OCI-LY3 (cell line): Measurements from ENCODE around the gene DOK7.

ENCODE experiments used
- H2AFZ ChIP-seq: fragments of 200-600, 300-600 bp; shearing (Covaris generic); 2 replicates; pipeline ENCODE4 v1.6.0; 2014; ENCODE audit warnings: antibody characterized with exemption, low read depth, low read length
- H3K27ac ChIP-seq: fragments of 200-600, 300-600 bp; sonication (generic); 2 replicates; pipeline ENCODE4 v1.5.1; 2014; ENCODE audit warnings: mild to moderate bottlenecking, low read length, moderate library complexity, mixed read lengths
- H3K27me3 ChIP-seq: fragments of 200-600, 300-600 bp; sonication (generic); 2 replicates; pipeline ENCODE4 v1.6.1; 2014; ENCODE audit warnings: low read depth, low read length, mixed read lengths
- H3K36me3 ChIP-seq: fragments of 200-600, 300-600 bp; sonication (generic); replicated peaks from 2 replicates; pipeline ENCODE3; 2014; ENCODE audit warnings: low read depth, low read length, mixed read lengths
- H3K4me1 ChIP-seq: fragments of 300-600, 200-600 bp; sonication (generic); 2 replicates; pipeline ENCODE4 v1.6.1; 2014; ENCODE audit warnings: low read length, mixed read lengths
- H3K4me2 ChIP-seq: fragments of 200-600, 300-600 bp; sonication (generic); 2 replicates; pipeline ENCODE4 v1.6.1; 2014; ENCODE audit warnings: low read length, mixed read lengths
- H3K4me3 ChIP-seq: fragments of 300-600, 200-600 bp; sonication (generic); 2 replicates; pipeline ENCODE4 v1.5.1; 2014; ENCODE audit warnings: antibody characterized with exemption, mild to moderate bottlenecking, low read length, moderate library complexity
- H3K79me2 ChIP-seq: fragments of 300-600, 200-600 bp; shearing (Covaris generic); 2 replicates; pipeline ENCODE4 v1.6.1; 2014; ENCODE audit warnings: mild to moderate bottlenecking, low read length, mixed read lengths
- H3K9ac ChIP-seq: fragments of 300-600, 200-600 bp; shearing (Covaris generic); 2 replicates; pipeline ENCODE4 v1.6.0; 2014; ENCODE audit warnings: mild to moderate bottlenecking, low read length, moderate library complexity
- H3K9me3 ChIP-seq: fragments of 200-600, 300-600 bp; shearing (Covaris generic); 2 replicates; pipeline ENCODE4 v1.6.1; 2014; ENCODE audit warnings: low read length, mixed read lengths; ENCODE audit not compliant: insufficient read depth
- H4K20me1 ChIP-seq: fragments of 200-600, 300-600 bp; sonication (generic); 2 replicates; pipeline ENCODE4 v1.6.1; 2016; ENCODE audit warnings: low read length, mixed read lengths; ENCODE audit not compliant: insufficient read depth
- EZH2phosphoT487 ChIP-seq: fragments of 200-600 bp; shearing (Covaris generic); IDR thresholded peaks from 2 replicates; pipeline ENCODE4 v1.6.1; 2018; ENCODE audit warnings: antibody characterized with exemption, mixed run types, low read depth
- TF ChIP-seq, protein P1 (sequence below): fragments of 200-600, 300-600 bp; sonication (generic); IDR thresholded peaks from 2 replicates; pipeline ENCODE4 v1.5.1; 2014; ENCODE audit warnings: antibody characterized with exemption, low read length, low read depth

Gene DOK7

DNA sequence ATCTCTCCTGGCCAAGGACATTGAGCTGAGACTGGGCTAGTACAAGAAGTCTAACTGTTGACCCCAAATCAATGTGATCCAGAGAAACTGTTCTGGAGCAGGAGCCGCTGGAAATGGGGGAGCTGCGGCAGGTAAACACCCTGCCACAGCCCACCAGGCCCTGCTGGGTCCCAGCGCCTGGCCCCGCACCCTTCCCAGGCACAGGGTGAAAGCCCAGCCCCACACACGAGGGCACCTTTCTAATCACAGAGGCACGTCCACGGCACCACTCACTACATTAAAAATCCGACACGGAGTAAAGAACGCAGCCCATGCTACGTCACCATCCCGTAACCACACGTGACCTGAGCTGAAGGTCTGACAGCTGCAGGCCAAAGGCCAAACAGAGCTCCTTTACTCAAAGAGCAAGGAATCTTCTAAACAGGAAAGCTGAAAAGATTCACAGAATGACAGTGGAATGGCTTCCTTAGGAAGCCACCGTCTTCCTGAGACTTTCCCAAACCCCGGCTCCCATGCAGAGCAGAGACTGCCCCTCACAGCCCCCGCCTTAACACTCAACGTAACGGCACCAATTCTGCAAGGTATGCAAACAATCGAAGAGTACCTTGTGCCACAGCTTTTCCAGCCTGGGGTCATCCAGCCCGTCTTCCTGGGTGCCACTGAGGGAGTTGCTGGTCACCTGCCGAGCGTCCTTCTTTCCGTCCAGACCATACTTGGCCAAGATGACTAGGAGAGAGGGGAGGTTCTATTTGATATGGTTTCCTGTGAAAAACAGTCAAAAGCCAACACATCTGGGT, 56.6 kb downstream of the DOK7 start:
- TF ChIP-seq, protein P1, sequence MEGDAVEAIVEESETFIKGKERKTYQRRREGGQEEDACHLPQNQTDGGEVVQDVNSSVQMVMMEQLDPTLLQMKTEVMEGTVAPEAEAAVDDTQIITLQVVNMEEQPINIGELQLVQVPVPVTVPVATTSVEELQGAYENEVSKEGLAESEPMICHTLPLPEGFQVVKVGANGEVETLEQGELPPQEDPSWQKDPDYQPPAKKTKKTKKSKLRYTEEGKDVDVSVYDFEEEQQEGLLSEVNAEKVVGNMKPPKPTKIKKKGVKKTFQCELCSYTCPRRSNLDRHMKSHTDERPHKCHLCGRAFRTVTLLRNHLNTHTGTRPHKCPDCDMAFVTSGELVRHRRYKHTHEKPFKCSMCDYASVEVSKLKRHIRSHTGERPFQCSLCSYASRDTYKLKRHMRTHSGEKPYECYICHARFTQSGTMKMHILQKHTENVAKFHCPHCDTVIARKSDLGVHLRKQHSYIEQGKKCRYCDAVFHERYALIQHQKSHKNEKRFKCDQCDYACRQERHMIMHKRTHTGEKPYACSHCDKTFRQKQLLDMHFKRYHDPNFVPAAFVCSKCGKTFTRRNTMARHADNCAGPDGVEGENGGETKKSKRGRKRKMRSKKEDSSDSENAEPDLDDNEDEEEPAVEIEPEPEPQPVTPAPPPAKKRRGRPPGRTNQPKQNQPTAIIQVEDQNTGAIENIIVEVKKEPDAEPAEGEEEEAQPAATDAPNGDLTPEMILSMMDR, result no peak
- TF ChIP-seq EZH2phosphoT487, result no peak
- Histone ChIP-seq H3K4me1 (no peaks in the 10 kb centered on the region), H3K9ac (no peak overlapping the region), H2AFZ (no peak overlapping the region), H3K27me3 (no peaks in the 10 kb centered on the region), H3K4me3 (no peak overlapping the region), H3K79me2 (no peaks in the 10 kb centered on the region), H3K36me3 (peaks cover 49% of the 10 kb centered on the region), H3K4me2 (no peak overlapping the region), H3K27ac (no peak overlapping the region), H4K20me1 (peaks cover 3% of the 10 kb centered on the region; the same call in 1 of the 2 replicates), H3K9me3 (no peaks in the 10 kb centered on the region)

- H3K9ac ChIP-seq, result no peak overlapping the region
- peaks cover 3% of the 10 kb centered on the region; the same call in 1 of the 2 replicates for H4K20me1 ChIP-seq
- no peak overlapping the region for H2AFZ ChIP-seq
- H3K27ac ChIP-seq, result no peak overlapping the region
- TF ChIP-seq EZH2phosphoT487, result no peak
- TF ChIP-seq, protein P1, result no peak
- no peaks in the 10 kb centered on the region for H3K9me3 ChIP-seq
- no peaks in the 10 kb centered on the region for H3K79me2 ChIP-seq
- H3K4me3 ChIP-seq, result no peak overlapping the region
- H3K36me3 ChIP-seq, result peaks cover 48% of the 10 kb centered on the region
- no peak overlapping the region for H3K4me2 ChIP-seq
- H3K27me3 ChIP-seq, result no peaks in the 10 kb centered on the region
- H3K4me1 ChIP-seq, result no peaks in the 10 kb centered on the region
These were observed 57.2 kb downstream of the DOK7 start for GRCh38 chr4:3520276-3520675.

DNA sequence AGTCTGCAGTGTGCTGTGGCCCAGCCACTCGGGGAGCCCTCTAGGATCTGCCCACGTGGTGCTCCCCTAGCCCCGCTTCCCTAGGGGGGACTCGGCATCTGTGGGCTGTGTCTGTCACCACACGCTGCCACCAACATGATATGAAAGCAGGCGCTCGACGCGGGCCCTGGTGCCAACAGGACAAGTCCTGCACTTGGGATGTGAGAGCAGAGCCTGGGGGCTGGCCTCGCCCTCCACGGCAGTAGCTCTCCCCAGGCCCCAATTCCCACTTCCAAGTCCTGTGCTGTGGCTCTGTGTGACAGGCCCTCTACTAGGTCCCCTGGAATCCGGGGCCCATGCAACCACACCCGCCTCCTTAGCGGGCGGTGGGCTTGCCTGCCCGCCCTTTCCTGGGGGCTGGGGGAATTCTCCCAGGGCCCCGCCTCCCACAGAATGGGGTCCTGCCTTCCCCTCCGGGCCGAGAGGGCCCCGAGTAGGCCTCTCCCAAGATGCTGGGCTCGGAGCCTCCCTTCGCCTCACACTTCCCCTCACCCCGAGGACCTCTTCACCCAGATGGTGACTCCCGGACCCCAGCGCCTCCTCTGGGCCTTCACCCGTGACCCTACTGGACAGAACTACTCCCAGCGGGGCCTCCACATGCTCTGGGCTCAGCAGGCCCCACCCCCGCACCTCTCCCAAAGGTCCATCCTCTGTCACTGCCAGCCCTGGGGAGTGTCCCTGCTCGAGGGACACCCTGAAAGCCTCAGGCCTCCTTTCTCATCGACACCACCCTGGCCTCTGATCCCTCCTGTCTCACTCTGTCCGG, 57.9 kb downstream of the DOK7 start:
- Histone ChIP-seq H3K36me3 (peaks cover 43% of the 10 kb centered on the region), H3K4me3 (no peak overlapping the region), H3K79me2 (no peaks in the 10 kb centered on the region), H3K27me3 (no peaks in the 10 kb centered on the region), H3K27ac (no peak overlapping the region), H2AFZ (no peak overlapping the region), H3K9ac (no peak overlapping the region), H3K9me3 (no peaks in the 10 kb centered on the region), H4K20me1 (peaks cover 8% of the 10 kb centered on the region; the same call in 1 of the 2 replicates), H3K4me2 (no peak overlapping the region), H3K4me1 (no peaks in the 10 kb centered on the region)
- TF ChIP-seq EZH2phosphoT487, result no peak
- TF ChIP-seq, protein P1, result no peak
